Measurements from ENCODE around the gene SFMBT2.

GRCh38 chr10:7133278-7133677 is 277.6 kb downstream of the SFMBT2 start:
- TF ChIP-seq POLR2A (IDR thresholded peaks at IDR 0.05) (no peak), CTCF (IDR thresholded peaks at IDR 0.05) (no peak)

Data from right lobe of liver (tissue), 4 donors.